GM19025 (cell line): ENCODE results near the gene TXNIP.
A peak's percentile ranks its signal among the peaks of the same experiment; 100 is the strongest.
"Not testable (repeated sequence)": the region's sequence is repeated elsewhere in the genome, so short reads cannot be mapped to it uniquely, and the experiment has no call there.

Experiments used
- ATAC-seq: cut with Tn5 transposase; IDR thresholded peaks from one replicate; pipeline ENCODE4 v1.9.1; 2021; ENCODE audit warnings: mild to moderate bottlenecking, low read depth, moderate library complexity; ENCODE audit not compliant: unreplicated experiment

The TXNIP gene, protein sequence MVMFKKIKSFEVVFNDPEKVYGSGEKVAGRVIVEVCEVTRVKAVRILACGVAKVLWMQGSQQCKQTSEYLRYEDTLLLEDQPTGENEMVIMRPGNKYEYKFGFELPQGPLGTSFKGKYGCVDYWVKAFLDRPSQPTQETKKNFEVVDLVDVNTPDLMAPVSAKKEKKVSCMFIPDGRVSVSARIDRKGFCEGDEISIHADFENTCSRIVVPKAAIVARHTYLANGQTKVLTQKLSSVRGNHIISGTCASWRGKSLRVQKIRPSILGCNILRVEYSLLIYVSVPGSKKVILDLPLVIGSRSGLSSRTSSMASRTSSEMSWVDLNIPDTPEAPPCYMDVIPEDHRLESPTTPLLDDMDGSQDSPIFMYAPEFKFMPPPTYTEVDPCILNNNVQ

GRCh38 chr1:145996433-145997015 is at the start of gene TXNIP:
TSS of gene TXNIP (minus strand) at chr1:145996579. CDS start at chr1:145996266, 313 bp downstream.
- peak; percentile 95 for ATAC-seq

- no peak for ATAC-seq
Measured at GRCh38 chr1:146039844-146040194, 43.4 kb upstream of the TXNIP start.

GRCh38 chr1:146036965-146037646 is 40.7 kb upstream of the TXNIP start:
- ATAC-seq: peak; percentile 20

- no peak for ATAC-seq
Measured at GRCh38 chr1:146036241-146036964, 40.0 kb upstream of the TXNIP start.

- ATAC-seq: no peak
Measured at GRCh38 chr1:146035048-146035423, 38.7 kb upstream of the TXNIP start.

- no peak for ATAC-seq
Measured at GRCh38 chr1:146032631-146033219, 36.3 kb upstream of the TXNIP start.

DNA sequence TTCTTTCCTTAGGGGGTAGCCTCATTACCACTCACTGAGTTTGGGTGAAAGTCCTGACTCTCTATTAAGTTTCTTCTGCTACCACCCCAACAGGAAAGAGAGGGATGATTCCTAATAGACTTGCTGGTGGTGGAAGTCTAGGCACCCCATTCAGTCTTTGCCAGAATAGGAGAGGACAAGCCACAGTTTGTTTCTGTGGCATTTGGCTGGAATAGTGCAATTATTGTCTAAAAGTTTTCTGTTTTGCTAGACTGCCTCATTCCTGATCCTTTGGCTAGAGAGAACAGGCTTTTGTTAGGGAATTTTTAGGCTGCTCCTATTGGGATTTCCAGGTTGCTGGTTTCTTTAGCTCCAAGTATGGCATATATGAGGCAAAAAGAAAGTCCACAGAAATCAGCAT is 35.1 kb upstream of the TXNIP start:
- no peak for ATAC-seq

DNA sequence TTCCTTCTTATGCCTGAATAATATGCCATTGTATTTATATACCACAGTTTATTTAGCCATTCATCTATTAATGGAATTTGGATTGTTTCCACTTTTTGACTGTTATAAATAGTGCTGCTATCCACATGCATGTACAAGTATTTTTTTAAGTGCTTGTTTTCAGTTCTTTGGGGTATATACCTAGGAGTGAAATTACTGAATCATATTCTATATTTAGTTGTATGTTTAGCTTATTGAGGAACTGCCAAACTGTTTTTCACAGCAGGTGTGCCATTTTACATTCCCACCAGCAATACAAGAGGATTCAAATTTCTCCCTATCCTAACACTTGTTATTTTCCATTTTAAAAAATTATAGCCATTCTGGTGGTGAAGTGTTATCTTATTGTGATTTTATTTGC is 32.7 kb upstream of the TXNIP start:
- no peak for ATAC-seq

GRCh38 chr1:146026650-146027049 is 30.3 kb upstream of the TXNIP start:
- not testable (repeated sequence) for ATAC-seq

DNA sequence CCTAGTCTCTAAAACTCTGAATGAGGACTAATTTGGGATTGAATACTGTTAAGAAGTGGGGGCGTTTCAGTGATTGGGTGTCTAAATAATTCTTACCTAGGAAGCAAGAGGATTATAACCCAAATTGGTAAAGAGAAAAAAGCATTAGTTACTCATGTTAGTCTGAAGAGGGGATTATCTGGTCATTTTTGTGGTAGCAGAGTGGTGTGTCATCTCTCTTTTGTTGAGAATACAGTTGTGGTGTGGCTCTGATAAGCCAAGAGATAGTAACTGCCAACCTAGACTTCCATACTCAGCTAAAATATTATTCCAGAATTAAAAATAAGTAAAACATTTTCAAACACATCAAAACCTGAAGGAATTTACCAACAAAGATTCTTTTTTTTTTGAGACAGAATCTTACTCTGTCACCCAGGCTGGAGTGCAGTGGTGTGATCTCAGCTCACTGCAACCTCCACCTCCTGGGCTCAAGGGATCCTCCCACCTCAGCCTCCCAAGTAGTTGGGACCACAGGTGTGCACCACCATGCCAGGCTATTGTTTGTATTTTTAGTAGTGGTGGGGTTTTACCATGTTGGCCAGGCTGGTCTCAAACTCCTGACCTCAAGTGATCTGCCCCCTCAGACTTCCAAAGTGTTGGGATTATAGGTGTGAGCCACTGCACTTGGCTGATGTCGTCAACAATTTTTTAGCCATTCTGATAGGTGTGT is 29.6 kb upstream of the TXNIP start:
- ATAC-seq: not testable (repeated sequence)

DNA sequence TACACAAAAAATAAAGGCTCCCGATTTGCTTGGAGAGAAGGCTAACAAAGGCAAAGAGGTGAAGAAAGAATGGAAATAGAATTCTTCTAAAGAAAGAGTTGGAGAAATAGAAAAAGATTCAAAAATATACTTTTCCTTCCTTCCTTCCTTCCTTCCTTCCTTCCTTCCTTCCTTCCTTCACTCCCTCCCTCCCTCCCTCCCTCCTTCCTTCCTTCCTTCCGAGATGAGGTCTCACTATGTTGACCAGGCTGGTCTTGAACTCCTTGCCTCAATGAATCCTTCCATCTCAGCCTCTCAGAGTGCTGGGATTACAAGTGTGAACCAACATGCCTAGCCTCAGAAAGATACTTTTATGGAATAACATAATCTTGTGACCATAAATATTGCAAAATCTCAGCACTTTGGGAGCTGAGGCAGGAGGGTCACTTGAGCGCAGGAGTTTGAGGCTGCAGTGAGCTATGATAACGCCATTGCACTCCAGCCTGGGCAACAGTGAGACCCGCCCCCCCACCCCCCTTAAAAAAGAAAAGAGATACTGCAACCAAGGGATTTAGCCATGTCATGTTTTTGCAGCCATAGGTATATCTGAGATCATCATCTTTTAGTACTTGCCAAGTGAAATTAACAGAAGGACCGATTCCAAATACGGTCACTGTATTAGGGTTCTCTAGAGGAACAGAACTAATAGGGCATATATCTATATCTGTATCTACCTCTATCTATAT is 26.2 kb upstream of the TXNIP start:
- no peak for ATAC-seq

DNA sequence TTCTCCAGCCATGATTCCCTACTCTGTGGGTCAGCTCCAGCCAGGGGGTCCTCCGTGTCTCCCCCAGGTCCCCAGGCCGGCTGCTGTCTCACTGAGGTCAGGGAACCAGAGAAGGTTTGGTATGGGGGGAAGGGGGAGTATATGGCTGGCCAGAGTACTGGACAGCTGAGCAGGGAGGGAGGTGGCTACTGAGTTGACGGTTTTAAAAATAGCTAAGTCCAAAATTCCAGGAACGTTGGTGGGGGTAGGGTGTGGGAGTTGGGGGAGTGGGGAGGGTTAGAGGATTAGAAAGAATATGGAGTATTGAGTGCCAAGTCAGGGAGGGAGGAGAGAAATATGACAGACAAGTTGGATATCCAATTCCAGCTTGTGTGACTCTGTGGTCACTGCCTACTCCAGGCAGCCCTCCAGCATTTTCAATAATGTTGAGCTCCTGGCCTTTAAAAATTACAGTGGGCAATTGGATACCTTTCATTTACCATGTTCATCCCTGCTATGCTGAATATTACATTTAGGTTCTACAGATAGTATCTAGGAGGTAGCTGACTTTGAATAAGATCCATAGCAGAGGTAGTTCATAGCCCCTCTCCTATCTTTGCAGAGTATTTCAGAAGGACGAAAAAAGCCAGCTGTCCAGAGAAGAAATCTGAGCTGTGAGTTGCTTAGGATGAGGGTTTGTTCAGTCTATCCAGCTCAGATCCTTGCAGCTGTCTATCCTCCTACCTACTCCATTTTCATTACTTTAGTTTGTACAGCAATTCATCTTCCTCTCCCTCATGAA is 25.4 kb upstream of the TXNIP start, which contains the start of gene HJV:
Gene HJV, minus strand, starts transcription at position 114 of the 781 bp plus-strand sequence. CDS start 1,504 bp downstream, outside the sequence.
- no peak for ATAC-seq

GRCh38 chr1:146021050-146021445 is 24.7 kb upstream of the TXNIP start:
- ATAC-seq: no peak

DNA sequence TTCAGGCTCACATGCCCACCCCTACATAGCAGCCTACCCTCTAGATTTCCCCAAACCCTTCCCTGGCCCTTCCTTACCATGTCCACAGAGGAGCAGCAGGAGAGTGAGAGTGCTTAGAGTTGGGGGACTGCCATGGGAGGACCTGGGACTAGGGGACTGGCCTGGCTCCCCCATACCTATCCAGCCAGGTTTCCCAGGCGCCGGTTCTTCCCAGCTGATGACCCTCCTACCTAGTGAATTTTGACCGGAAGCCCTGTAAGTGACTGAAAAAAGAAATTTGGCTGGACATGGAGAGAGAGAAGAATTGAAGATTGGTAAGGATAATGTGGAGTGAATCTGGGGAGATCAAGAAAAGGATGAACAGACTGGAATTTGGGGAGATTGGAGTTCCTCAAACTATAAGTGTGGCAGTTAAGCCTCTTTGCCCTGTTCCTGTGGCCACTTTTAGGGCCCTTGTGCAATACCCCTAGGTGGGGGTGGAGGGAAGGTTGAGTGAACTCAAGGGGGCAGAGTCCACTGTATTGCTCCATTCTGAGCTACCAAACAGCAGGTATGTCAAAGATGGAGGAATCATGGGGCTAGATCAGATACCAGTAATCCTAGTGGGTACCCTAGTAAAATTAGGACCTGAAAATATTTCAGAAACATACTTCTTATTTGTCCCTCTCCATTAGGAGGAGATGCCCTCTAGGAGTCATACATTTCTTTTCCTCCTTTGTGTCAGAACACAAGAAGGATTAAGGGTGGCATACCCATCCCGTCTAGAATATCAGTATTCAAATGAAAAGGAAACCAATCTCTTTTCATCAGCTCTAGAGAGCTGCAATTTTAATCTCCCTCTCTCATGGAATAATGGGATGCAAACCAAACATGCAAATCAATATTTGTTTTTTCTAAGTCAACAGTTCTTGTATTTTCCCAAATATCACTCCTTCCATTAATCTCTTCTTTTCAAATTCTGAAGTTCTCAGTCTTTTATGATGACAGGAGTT is 24.0 kb upstream of the TXNIP start:
- no peak for ATAC-seq

DNA sequence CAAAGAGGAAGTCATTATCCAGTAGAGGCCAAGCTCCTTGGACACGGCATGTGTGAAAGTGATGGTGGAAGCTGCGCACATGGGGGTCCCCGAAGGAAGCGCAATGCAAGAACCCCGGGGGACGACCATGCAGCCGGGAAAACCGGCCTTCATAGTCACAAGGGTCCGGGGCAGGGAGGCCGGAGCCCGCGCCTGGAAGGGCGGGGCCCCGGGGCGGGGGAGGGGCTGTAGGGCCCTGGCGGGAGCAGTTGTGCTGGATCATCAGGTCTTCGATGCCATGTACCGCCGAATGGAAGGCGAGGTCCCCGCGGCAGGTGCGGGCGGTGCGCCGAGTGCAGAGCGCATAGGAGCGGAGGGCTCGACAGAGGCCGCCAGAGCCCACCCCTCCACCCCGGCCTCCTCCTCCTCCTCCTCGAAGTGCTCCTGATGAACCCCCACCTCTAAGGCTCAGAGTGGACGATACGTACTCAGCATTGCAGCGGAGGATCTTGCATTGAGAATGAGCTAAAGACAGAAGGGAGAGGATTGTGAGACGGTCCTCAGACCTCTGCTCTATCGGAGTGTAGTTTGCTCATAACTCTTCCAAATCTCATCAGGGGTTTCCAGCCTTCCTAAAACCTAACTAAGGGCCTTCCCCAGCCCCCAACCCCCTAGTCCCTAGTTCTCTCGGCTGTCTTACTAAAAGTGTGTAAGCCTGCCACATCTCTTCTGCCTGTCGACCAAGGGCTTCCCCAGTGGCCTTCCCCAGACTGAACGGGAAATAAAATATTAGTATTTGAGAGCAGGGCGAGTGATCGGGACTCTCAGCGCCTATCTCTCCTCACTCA is 23.1 kb upstream of the TXNIP start:
- no peak for ATAC-seq

GRCh38 chr1:146016891-146017290 is 20.5 kb upstream of the TXNIP start:
- ATAC-seq: no peak

GRCh38 chr1:146013559-146013922 is 17.2 kb upstream of the TXNIP start:
- ATAC-seq: no peak
